OCI-LY3 (cell line): Measurements from ENCODE around the gene PLEK2.

ENCODE experiments used
- H2AFZ ChIP-seq: fragments of 200-600, 300-600 bp; shearing (Covaris generic); 2 replicates; pipeline ENCODE4 v1.6.0; 2014; ENCODE audit warnings: antibody characterized with exemption, low read depth, low read length
- H3K27ac ChIP-seq: fragments of 200-600, 300-600 bp; sonication (generic); 2 replicates; pipeline ENCODE4 v1.5.1; 2014; ENCODE audit warnings: mild to moderate bottlenecking, low read length, moderate library complexity, mixed read lengths
- H3K27me3 ChIP-seq: fragments of 200-600, 300-600 bp; sonication (generic); 2 replicates; pipeline ENCODE4 v1.6.1; 2014; ENCODE audit warnings: low read depth, low read length, mixed read lengths
- H3K36me3 ChIP-seq: fragments of 200-600, 300-600 bp; sonication (generic); replicated peaks from 2 replicates; pipeline ENCODE3; 2014; ENCODE audit warnings: low read depth, low read length, mixed read lengths
- H3K4me1 ChIP-seq: fragments of 300-600, 200-600 bp; sonication (generic); 2 replicates; pipeline ENCODE4 v1.6.1; 2014; ENCODE audit warnings: low read length, mixed read lengths
- H3K4me2 ChIP-seq: fragments of 200-600, 300-600 bp; sonication (generic); 2 replicates; pipeline ENCODE4 v1.6.1; 2014; ENCODE audit warnings: low read length, mixed read lengths
- H3K4me3 ChIP-seq: fragments of 300-600, 200-600 bp; sonication (generic); 2 replicates; pipeline ENCODE4 v1.5.1; 2014; ENCODE audit warnings: antibody characterized with exemption, mild to moderate bottlenecking, low read length, moderate library complexity
- H3K79me2 ChIP-seq: fragments of 300-600, 200-600 bp; shearing (Covaris generic); 2 replicates; pipeline ENCODE4 v1.6.1; 2014; ENCODE audit warnings: mild to moderate bottlenecking, low read length, mixed read lengths
- H3K9ac ChIP-seq: fragments of 300-600, 200-600 bp; shearing (Covaris generic); 2 replicates; pipeline ENCODE4 v1.6.0; 2014; ENCODE audit warnings: mild to moderate bottlenecking, low read length, moderate library complexity
- H3K9me3 ChIP-seq: fragments of 200-600, 300-600 bp; shearing (Covaris generic); 2 replicates; pipeline ENCODE4 v1.6.1; 2014; ENCODE audit warnings: low read length, mixed read lengths; ENCODE audit not compliant: insufficient read depth
- H4K20me1 ChIP-seq: fragments of 200-600, 300-600 bp; sonication (generic); 2 replicates; pipeline ENCODE4 v1.6.1; 2016; ENCODE audit warnings: low read length, mixed read lengths; ENCODE audit not compliant: insufficient read depth
- CTCF ChIP-seq: fragments of 200-600, 300-600 bp; sonication (generic); IDR thresholded peaks from 2 replicates; pipeline ENCODE4 v1.5.1; 2014; ENCODE audit warnings: antibody characterized with exemption, low read length, low read depth
- EZH2phosphoT487 ChIP-seq: fragments of 200-600 bp; shearing (Covaris generic); IDR thresholded peaks from 2 replicates; pipeline ENCODE4 v1.6.1; 2018; ENCODE audit warnings: antibody characterized with exemption, mixed run types, low read depth

Gene PLEK2

GRCh38 chr14:67395086-67395875 is 16.7 kb downstream of the PLEK2 start:
- no peak overlapping the region for H3K4me2 ChIP-seq
- H3K4me3 ChIP-seq = no peak overlapping the region
- H4K20me1 ChIP-seq = no peaks in the 10 kb centered on the region
- H3K27ac ChIP-seq = no peak overlapping the region
- peaks cover 10% of the 10 kb centered on the region for H3K27me3 ChIP-seq
- H3K9ac ChIP-seq = no peak overlapping the region
- no peaks in the 10 kb centered on the region for H3K4me1 ChIP-seq
- TF ChIP-seq CTCF (no peak), EZH2phosphoT487 (no peak)
- no peaks in the 10 kb centered on the region for H3K36me3 ChIP-seq
- H3K9me3 ChIP-seq = no peaks in the 10 kb centered on the region
- H2AFZ ChIP-seq = no peak overlapping the region
- H3K79me2 ChIP-seq = no peaks in the 10 kb centered on the region

- Histone ChIP-seq H3K4me1 (no peaks in the 10 kb centered on the region), H3K27me3 (peaks cover 3% of the 10 kb centered on the region; the same call in 1 of the 2 replicates), H3K4me3 (no peak overlapping the region), H4K20me1 (no peaks in the 10 kb centered on the region), H3K79me2 (no peaks in the 10 kb centered on the region), H3K36me3 (no peaks in the 10 kb centered on the region), H2AFZ (no peak overlapping the region), H3K9ac (no peak overlapping the region), H3K4me2 (no peak overlapping the region), H3K27ac (no peak overlapping the region), H3K9me3 (no peaks in the 10 kb centered on the region)
- TF ChIP-seq EZH2phosphoT487 = no peak
- no peak for TF ChIP-seq CTCF
These were observed 18.3 kb downstream of the PLEK2 start for GRCh38 chr14:67393689-67394088.

- Histone ChIP-seq H3K27ac (no peak overlapping the region), H3K4me1 (no peaks in the 10 kb centered on the region), H3K9me3 (no peaks in the 10 kb centered on the region), H3K36me3 (peaks cover 2% of the 10 kb centered on the region), H3K4me3 (no peak overlapping the region), H3K4me2 (no peak overlapping the region), H3K79me2 (no peaks in the 10 kb centered on the region), H3K9ac (no peak overlapping the region), H2AFZ (no peak overlapping the region), H4K20me1 (no peaks in the 10 kb centered on the region), H3K27me3 (no peaks in the 10 kb centered on the region)
- no peak for TF ChIP-seq EZH2phosphoT487
- no peak for TF ChIP-seq CTCF
These were observed 19.2 kb downstream of the PLEK2 start for GRCh38 chr14:67392800-67393199.

GRCh38 chr14:67392123-67392522 is 19.8 kb downstream of the PLEK2 start:
- no peaks in the 10 kb centered on the region for H3K4me1 ChIP-seq
- TF ChIP-seq EZH2phosphoT487 = no peak
- TF ChIP-seq CTCF = no peak
- peaks cover 7% of the 10 kb centered on the region for H3K36me3 ChIP-seq
- H2AFZ ChIP-seq = no peak overlapping the region
- no peaks in the 10 kb centered on the region for H4K20me1 ChIP-seq
- H3K79me2 ChIP-seq = no peaks in the 10 kb centered on the region
- no peak overlapping the region for H3K27ac ChIP-seq
- H3K4me3 ChIP-seq = no peak overlapping the region
- no peak overlapping the region for H3K9ac ChIP-seq
- H3K9me3 ChIP-seq = no peaks in the 10 kb centered on the region
- no peak overlapping the region for H3K4me2 ChIP-seq
- H3K27me3 ChIP-seq = no peaks in the 10 kb centered on the region
